ENCODE data around the gene VSIR. TPM values are rescaled to one million over a fixed set of nuclear protein-coding genes. Genes with fewer than 3 reads are reported as not detected.
A peak's percentile ranks its signal among the peaks of the same experiment; 100 is the strongest.

The VSIR gene
- total RNA-seq, 1 experiment from 2014 or later = 57.7 TPM

DNA sequence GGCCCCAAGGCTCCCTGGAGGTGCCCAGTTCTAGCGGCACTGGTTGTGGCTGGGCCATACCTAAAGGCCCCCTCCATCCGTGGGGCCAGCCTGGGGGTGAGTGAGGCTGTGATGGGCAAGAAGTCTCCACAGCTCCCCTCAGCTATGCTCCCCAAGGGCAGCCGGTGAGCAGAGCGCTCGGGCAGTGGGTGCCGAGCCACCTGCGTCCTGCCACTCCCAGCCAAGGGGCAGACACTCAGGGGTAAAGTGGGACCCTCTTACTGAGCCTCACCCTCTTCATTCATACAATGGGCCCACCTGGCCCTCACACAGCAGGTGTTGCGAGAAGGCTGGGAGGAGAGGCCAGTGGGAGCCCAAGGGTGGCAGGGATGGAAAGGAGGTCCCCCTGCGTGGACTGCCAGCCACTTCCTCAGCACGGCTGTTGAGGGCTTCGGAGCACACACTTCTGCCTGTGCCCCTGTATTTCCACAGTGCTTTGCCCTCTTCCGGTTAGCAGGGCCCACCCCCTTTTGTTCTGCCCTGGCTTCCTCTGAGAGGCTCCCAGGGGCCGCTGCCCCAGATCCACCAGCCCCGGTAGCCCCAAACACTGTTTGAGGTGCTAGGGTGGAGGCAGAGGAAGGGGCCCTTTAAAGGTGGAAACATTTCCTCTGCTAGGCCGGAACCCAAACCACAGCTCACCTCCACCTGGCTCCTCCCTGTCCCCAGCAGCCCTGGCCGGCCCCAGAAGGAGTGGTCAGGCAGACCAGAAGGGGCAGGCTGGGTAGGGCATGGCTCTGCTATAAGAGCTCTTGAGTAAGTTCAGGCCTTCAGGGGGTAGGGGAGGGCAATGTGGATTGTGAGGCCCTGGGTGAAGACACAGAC lies 37.4 kb downstream of the VSIR start:
- DNase-seq = peak; percentile 49 to 75
- Histone ChIP-seq H3K4me1 (replicated peaks; ENCODE audit: insufficient read depth) (peaks cover 22% of the 10 kb centered on the region), H4K20me1 (ENCODE audit: insufficient read depth) (no peaks in the 10 kb centered on the region), H3K79me2 (ENCODE audit: low read depth) (no peaks in the 10 kb centered on the region), H2AFZ (peak overlapping the region; percentile 72), H3K4me3 (no peak overlapping the region), H3K4me2 (peak overlapping the region; percentile 67), H3K9me2 (ENCODE audit: insufficient read depth) (no peaks in the 10 kb centered on the region), H3K27me3 (ENCODE audit: insufficient read depth, low read depth) (no peaks in the 10 kb centered on the region), H3F3A (ENCODE audit: insufficient read depth, low read depth) (peaks cover 9% of the 10 kb centered on the region; the same call in 1 of the 2 replicates), H3K36me3 (ENCODE audit: low read depth) (no peaks in the 10 kb centered on the region), H3K27ac (peak overlapping the region; percentile 60), H3K9me3 (ENCODE audit: insufficient read depth, low read depth) (no peaks in the 10 kb centered on the region)
- ChIA-PET POLR2A (ENCODE audit: unreplicated experiment) (interaction anchor here (0.8 kb wide), 1 partner anchor 145 kb away, joined by 9 read pairs; no protein-coding TSS in a partner anchor), CTCF (interaction anchor here (0.5 kb wide), 1 partner anchor 95 kb away, joined by 3 read pairs; no protein-coding TSS in a partner anchor)
- no TSS peak for BruUV-seq (replicated peaks)
- intact Hi-C loops (cut with micrococcal nuclease; ENCODE audit: unreplicated experiment) = no loop called here
- TF ChIP-seq CTCF (conservative IDR thresholded peaks at IDR 0.05) (no peak), EZH2 (IDR thresholded peaks at IDR 0.05; ENCODE audit: low read depth) (no peak)

GRCh38 chr10:71734797-71735196 lies 38.5 kb downstream of the VSIR start:
- no TSS peak for BruUV-seq (replicated peaks)
- H3K9me3 ChIP-seq (ENCODE audit: insufficient read depth, low read depth) = no peaks in the 10 kb centered on the region
- POLR2A ChIA-PET (ENCODE audit: unreplicated experiment) = no interaction called here
- H3K4me3 ChIP-seq = no peak overlapping the region
- H3K27me3 ChIP-seq (ENCODE audit: insufficient read depth, low read depth) = no peaks in the 10 kb centered on the region
- peaks cover 9% of the 10 kb centered on the region; the same call in 1 of the 2 replicates for H3F3A ChIP-seq (ENCODE audit: insufficient read depth, low read depth)
- no peak overlapping the region for H3K4me2 ChIP-seq
- CTCF ChIA-PET = no interaction called here
- DNase-seq = no peak
- intact Hi-C loops (cut with micrococcal nuclease; ENCODE audit: unreplicated experiment) = no loop called here
- H4K20me1 ChIP-seq (ENCODE audit: insufficient read depth) = no peaks in the 10 kb centered on the region
- H3K9me2 ChIP-seq (ENCODE audit: insufficient read depth) = no peaks in the 10 kb centered on the region
- H3K79me2 ChIP-seq (ENCODE audit: low read depth) = no peaks in the 10 kb centered on the region
- H3K27ac ChIP-seq = no peak overlapping the region
- H2AFZ ChIP-seq = no peak overlapping the region
- H3K36me3 ChIP-seq (ENCODE audit: low read depth) = no peaks in the 10 kb centered on the region
- TF ChIP-seq CTCF (conservative IDR thresholded peaks at IDR 0.05) = no peak
- no peak for TF ChIP-seq EZH2 (IDR thresholded peaks at IDR 0.05; ENCODE audit: low read depth)
- peaks cover 30% of the 10 kb centered on the region for H3K4me1 ChIP-seq (replicated peaks; ENCODE audit: insufficient read depth)

- peaks cover 27% of the 10 kb centered on the region for H3F3A ChIP-seq (ENCODE audit: insufficient read depth, low read depth)
- no peaks in the 10 kb centered on the region for H3K79me2 ChIP-seq (ENCODE audit: low read depth)
- H3K36me3 ChIP-seq (ENCODE audit: low read depth) = no peaks in the 10 kb centered on the region
- no peak overlapping the region for H3K4me3 ChIP-seq
- intact Hi-C loops (cut with micrococcal nuclease; ENCODE audit: unreplicated experiment) = no loop called here
- no peaks in the 10 kb centered on the region for H4K20me1 ChIP-seq (ENCODE audit: insufficient read depth)
- no TSS peak for BruUV-seq (replicated peaks)
- no peak overlapping the region for H2AFZ ChIP-seq
- POLR2A ChIA-PET (ENCODE audit: unreplicated experiment) = no interaction called here
- CTCF ChIA-PET = no interaction called here
- H3K9me2 ChIP-seq (ENCODE audit: insufficient read depth) = no peaks in the 10 kb centered on the region
- no peak overlapping the region for H3K27ac ChIP-seq
- TF ChIP-seq CTCF (conservative IDR thresholded peaks at IDR 0.05) (no peak), EZH2 (IDR thresholded peaks at IDR 0.05; ENCODE audit: low read depth) (no peak)
- no peak overlapping the region for H3K4me2 ChIP-seq
- no peak for DNase-seq
- H3K4me1 ChIP-seq (replicated peaks; ENCODE audit: insufficient read depth) = peaks cover 53% of the 10 kb centered on the region
- no peaks in the 10 kb centered on the region for H3K27me3 ChIP-seq (ENCODE audit: insufficient read depth, low read depth)
- H3K9me3 ChIP-seq (ENCODE audit: insufficient read depth, low read depth) = no peaks in the 10 kb centered on the region
Observed at GRCh38 chr10:71731791-71732190, 41.5 kb downstream of the VSIR start.

All from PC-9 (cell line).